ENCODE measurements around the gene DBI.

The DBI gene

GRCh38 chr2:119421304-119421703 is 54.5 kb downstream of the DBI start:
- no peak overlapping the region for H3K27ac ChIP-seq (ENCODE audit: low read length)
- TF ChIP-seq EZH2 (IDR thresholded peaks at IDR 0.05; ENCODE audit: borderline replicate concordance, low read depth, low read length, severe bottlenecking) = no peak
- no peak for TF ChIP-seq CTCF (IDR thresholded peaks at IDR 0.05; ENCODE audit: borderline replicate concordance, extremely low read depth, low read length, poor library complexity, severe bottlenecking)
- H2AFZ ChIP-seq (ENCODE audit: low read depth, low read length) = no peak overlapping the region
- no peak for DNase-seq
- no peak overlapping the region for H3K4me2 ChIP-seq (ENCODE audit: insufficient read depth, low read length)
- no peaks in the 10 kb centered on the region for H3K79me2 ChIP-seq (ENCODE audit: insufficient read depth, low read length)
- H3K27me3 ChIP-seq (ENCODE audit: insufficient read depth, low read length, poor library complexity) = peaks cover 17% of the 10 kb centered on the region
- H3K9me3 ChIP-seq (ENCODE audit: insufficient read depth, low read length, severe bottlenecking) = peaks cover 6% of the 10 kb centered on the region
- no peaks in the 10 kb centered on the region for H3K4me1 ChIP-seq (ENCODE audit: insufficient read depth, low read length)
- H4K20me1 ChIP-seq (ENCODE audit: insufficient read depth, low read length) = no peaks in the 10 kb centered on the region
- H3K4me3 ChIP-seq (ENCODE audit: low read depth in 1 of 2, low read length in 2 of 2) = no peak overlapping the region
- H3K36me3 ChIP-seq (ENCODE audit: insufficient read depth, low read length) = no peaks in the 10 kb centered on the region
- H3K9ac ChIP-seq (ENCODE audit: low read depth, low read length) = no peak overlapping the region
- ATAC-seq (ENCODE audit: insufficient read depth, low read depth) = no peak

- no peaks in the 10 kb centered on the region for H3K4me1 ChIP-seq (ENCODE audit: insufficient read depth, low read length)
Observed at GRCh38 chr2:119421741-119422140, 55.0 kb downstream of the DBI start.

More at GRCh38 chr2:119421741-119422140, 55.0 kb downstream of the DBI start:
- H3K36me3 ChIP-seq (ENCODE audit: insufficient read depth, low read length) = no peaks in the 10 kb centered on the region
- H3K79me2 ChIP-seq (ENCODE audit: insufficient read depth, low read length) = no peaks in the 10 kb centered on the region
- ATAC-seq (ENCODE audit: insufficient read depth, low read depth) (no peak), DNase-seq (no peak)
- H3K4me2 ChIP-seq (ENCODE audit: insufficient read depth, low read length) = no peak overlapping the region
- no peak overlapping the region for H3K27ac ChIP-seq (ENCODE audit: low read length)
- TF ChIP-seq CTCF (IDR thresholded peaks at IDR 0.05; ENCODE audit: borderline replicate concordance, extremely low read depth, low read length, poor library complexity, severe bottlenecking) (no peak), EZH2 (IDR thresholded peaks at IDR 0.05; ENCODE audit: borderline replicate concordance, low read depth, low read length, severe bottlenecking) (no peak)
- H3K9me3 ChIP-seq (ENCODE audit: insufficient read depth, low read length, severe bottlenecking) = peaks cover 6% of the 10 kb centered on the region
- peaks cover 17% of the 10 kb centered on the region for H3K27me3 ChIP-seq (ENCODE audit: insufficient read depth, low read length, poor library complexity)
- no peaks in the 10 kb centered on the region for H4K20me1 ChIP-seq (ENCODE audit: insufficient read depth, low read length)
- no peak overlapping the region for H3K9ac ChIP-seq (ENCODE audit: low read depth, low read length)
- H3K4me3 ChIP-seq (ENCODE audit: low read depth in 1 of 2, low read length in 2 of 2) = no peak overlapping the region
- no peak overlapping the region for H2AFZ ChIP-seq (ENCODE audit: low read depth, low read length)

All from DND-41 (cell line).